Measurements from ENCODE around the gene VWC2. TPM values are rescaled to one million over a fixed set of nuclear protein-coding genes. Genes with fewer than 3 reads are reported as not detected.

VWC2 gene
- total RNA-seq, 1 experiment from 2014 or later = not detected

GRCh38 chr7:49855281-49855980 lies 82.0 kb downstream of the VWC2 start:
- intact Hi-C loops (cut with micrococcal nuclease) = loop anchor here (10.0 kb wide), 1 partner anchor 1911 kb away; the partner anchor contains the start of gene PKD1L1

DNA sequence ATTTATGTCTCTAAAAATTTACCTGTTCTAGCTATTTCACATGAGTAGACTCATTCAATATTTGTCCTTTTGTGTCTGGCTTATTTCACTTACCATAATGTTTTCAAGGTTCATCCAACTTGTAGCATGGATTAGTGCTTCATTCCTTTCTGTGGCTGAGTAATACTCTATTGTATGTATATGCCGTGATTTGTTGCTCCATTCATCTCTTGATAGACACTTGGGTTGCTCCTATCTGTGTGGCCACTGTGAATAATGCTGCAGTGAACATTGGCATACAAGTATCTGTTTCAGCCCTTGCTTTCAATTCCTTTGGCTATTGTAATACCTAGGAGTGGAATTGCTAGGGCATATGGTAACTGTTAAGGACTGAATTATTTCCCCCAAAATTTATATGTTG lies 86.9 kb downstream of the VWC2 start:
- no peaks in the 10 kb centered on the region for H3K36me3 Mint-ChIP-seq (ENCODE audit: insufficient read depth, unreplicated experiment)
- H3K9me3 Mint-ChIP-seq (ENCODE audit: unreplicated experiment) = no peaks in the 10 kb centered on the region
- no peak overlapping the region for H3K27ac Mint-ChIP-seq (ENCODE audit: low read depth, unreplicated experiment)
- TF ChIP-seq, protein P1, sequence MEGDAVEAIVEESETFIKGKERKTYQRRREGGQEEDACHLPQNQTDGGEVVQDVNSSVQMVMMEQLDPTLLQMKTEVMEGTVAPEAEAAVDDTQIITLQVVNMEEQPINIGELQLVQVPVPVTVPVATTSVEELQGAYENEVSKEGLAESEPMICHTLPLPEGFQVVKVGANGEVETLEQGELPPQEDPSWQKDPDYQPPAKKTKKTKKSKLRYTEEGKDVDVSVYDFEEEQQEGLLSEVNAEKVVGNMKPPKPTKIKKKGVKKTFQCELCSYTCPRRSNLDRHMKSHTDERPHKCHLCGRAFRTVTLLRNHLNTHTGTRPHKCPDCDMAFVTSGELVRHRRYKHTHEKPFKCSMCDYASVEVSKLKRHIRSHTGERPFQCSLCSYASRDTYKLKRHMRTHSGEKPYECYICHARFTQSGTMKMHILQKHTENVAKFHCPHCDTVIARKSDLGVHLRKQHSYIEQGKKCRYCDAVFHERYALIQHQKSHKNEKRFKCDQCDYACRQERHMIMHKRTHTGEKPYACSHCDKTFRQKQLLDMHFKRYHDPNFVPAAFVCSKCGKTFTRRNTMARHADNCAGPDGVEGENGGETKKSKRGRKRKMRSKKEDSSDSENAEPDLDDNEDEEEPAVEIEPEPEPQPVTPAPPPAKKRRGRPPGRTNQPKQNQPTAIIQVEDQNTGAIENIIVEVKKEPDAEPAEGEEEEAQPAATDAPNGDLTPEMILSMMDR (IDR thresholded peaks at IDR 0.05; ENCODE audit: unreplicated experiment) = no peak
- ChIA-PET CTCF (interaction anchor here (0.6 kb wide), 1 partner anchor 166 kb away, joined by 3 read pairs; no protein-coding TSS in a partner anchor), POLR2A (no interaction called here)
- H3K4me3 Mint-ChIP-seq (ENCODE audit: unreplicated experiment) = no peak overlapping the region
- no TSS peak for BruUV-seq (replicated peaks)
- no peak for DNase-seq (ENCODE audit: unreplicated experiment)
- H3K4me1 Mint-ChIP-seq (ENCODE audit: insufficient read depth, unreplicated experiment) = no peaks in the 10 kb centered on the region
- intact Hi-C loops (cut with micrococcal nuclease) = no loop called here
- peaks cover 6% of the 10 kb centered on the region for H3K27me3 Mint-ChIP-seq (ENCODE audit: insufficient read depth, unreplicated experiment)

More at GRCh38 chr7:49855281-49855980, 82.0 kb downstream of the VWC2 start:
- DNase-seq (ENCODE audit: unreplicated experiment) = no peak
- H3K27me3 Mint-ChIP-seq (ENCODE audit: insufficient read depth, unreplicated experiment) = peaks cover 12% of the 10 kb centered on the region
- POLR2A ChIA-PET = no interaction called here
- no peaks in the 10 kb centered on the region for H3K9me3 Mint-ChIP-seq (ENCODE audit: unreplicated experiment)
- H3K27ac Mint-ChIP-seq (ENCODE audit: low read depth, unreplicated experiment) = no peak overlapping the region
- no peaks in the 10 kb centered on the region for H3K4me1 Mint-ChIP-seq (ENCODE audit: insufficient read depth, unreplicated experiment)
- no TSS peak for BruUV-seq (replicated peaks)
- H3K4me3 Mint-ChIP-seq (ENCODE audit: unreplicated experiment) = no peak overlapping the region
- TF ChIP-seq, protein P1 (IDR thresholded peaks at IDR 0.05; ENCODE audit: unreplicated experiment) = no peak
- CTCF ChIA-PET = interaction anchor here (1.2 kb wide), 1 partner anchor 1556 kb away, joined by 3 read pairs; no protein-coding TSS in a partner anchor
- no peaks in the 10 kb centered on the region for H3K36me3 Mint-ChIP-seq (ENCODE audit: insufficient read depth, unreplicated experiment)

DNA sequence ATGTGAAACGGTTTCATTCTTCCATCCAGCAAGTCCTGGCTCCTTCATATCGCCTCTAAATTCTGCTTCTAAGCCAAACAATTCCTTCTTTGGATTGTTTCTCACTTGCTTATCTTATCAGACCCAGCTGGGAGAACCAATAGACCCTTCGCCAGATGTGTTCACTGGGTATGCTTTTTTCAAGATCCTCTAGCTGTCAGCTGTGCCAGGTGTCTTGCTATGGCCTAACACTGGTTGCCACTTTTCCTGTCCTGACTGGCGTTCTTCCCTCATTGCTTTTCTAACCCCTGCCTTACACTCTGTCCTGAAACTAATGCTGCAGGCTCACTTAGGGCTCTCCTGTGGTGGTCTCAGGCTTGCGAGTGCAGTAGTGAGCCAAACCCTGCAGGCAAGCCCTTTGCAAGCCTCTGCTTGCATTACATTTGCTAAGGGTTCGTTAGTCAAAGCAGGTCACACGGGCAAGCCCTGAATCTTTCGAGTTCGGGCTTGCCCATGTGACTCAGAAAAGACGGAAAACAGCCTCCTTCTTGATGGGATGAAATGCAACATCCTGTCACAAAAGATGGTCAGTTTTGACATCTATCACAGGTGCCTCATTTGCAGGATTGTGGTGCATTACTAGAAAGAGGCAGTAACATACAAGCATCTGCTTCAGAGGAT lies 92.8 kb downstream of the VWC2 start:
- Mint-ChIP-seq H3K36me3 (ENCODE audit: insufficient read depth, unreplicated experiment) (no peaks in the 10 kb centered on the region), H3K9me3 (ENCODE audit: unreplicated experiment) (no peaks in the 10 kb centered on the region), H3K4me3 (ENCODE audit: unreplicated experiment) (no peak overlapping the region), H3K27ac (ENCODE audit: low read depth, unreplicated experiment) (peak overlapping the region; percentile 75), H3K4me1 (ENCODE audit: insufficient read depth, unreplicated experiment) (peaks cover 9% of the 10 kb centered on the region), H3K27me3 (ENCODE audit: insufficient read depth, unreplicated experiment) (no peaks in the 10 kb centered on the region)
- TF ChIP-seq, protein P1 (IDR thresholded peaks at IDR 0.05; ENCODE audit: unreplicated experiment) = no peak
- peak; percentile 81 for DNase-seq (ENCODE audit: unreplicated experiment)
- BruUV-seq (replicated peaks) = no TSS peak
- ChIA-PET CTCF (interaction anchor here (1.5 kb wide), 1 partner anchor 1567 kb away, joined by 4 read pairs; no protein-coding TSS in a partner anchor), POLR2A (no interaction called here)
- intact Hi-C loops (cut with micrococcal nuclease) = no loop called here

DNA sequence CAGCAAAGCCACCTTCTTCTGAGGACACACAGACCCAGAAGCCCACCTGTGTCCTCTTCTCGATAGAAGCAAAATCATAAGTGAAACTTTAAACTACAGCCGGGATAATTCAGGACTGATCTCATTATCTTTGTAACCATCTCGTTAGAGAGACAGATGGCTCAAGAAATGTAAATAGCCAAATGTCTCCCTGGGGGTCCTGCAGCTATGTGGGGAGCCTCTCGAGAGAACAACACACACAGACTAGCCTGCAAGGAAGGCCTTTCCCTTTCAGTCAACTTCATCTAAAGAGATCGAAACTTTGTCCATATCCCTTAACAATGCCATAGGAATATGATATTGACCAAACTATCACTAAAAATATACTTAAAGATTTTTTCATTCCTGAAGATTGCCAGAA lies 93.5 kb downstream of the VWC2 start:
- TF ChIP-seq, protein P1 (IDR thresholded peaks at IDR 0.05; ENCODE audit: unreplicated experiment) = no peak
- Mint-ChIP-seq H3K27ac (ENCODE audit: low read depth, unreplicated experiment) (peak overlapping the region; percentile 75), H3K36me3 (ENCODE audit: insufficient read depth, unreplicated experiment) (no peaks in the 10 kb centered on the region), H3K4me3 (ENCODE audit: unreplicated experiment) (no peak overlapping the region), H3K9me3 (ENCODE audit: unreplicated experiment) (no peaks in the 10 kb centered on the region), H3K4me1 (ENCODE audit: insufficient read depth, unreplicated experiment) (peaks cover 9% of the 10 kb centered on the region), H3K27me3 (ENCODE audit: insufficient read depth, unreplicated experiment) (no peaks in the 10 kb centered on the region)
- BruUV-seq (replicated peaks) = no TSS peak
- DNase-seq (ENCODE audit: unreplicated experiment) = no peak
- POLR2A ChIA-PET = no interaction called here
- CTCF ChIA-PET = interaction anchor here (1.1 to 1.5 kb wide), 2 partner anchors 10 to 1567 kb away, joined by 3 to 4 read pairs; no protein-coding TSS in a partner anchor
- intact Hi-C loops (cut with micrococcal nuclease) = no loop called here
